Activated T-helper 1 cell treated with anti-CD3 and anti-CD28 coated beads, Interleukin-12 subunit alpha, Interleukin-12 subunit beta, Interleukin-2, Interleukin-4 antibody, amounts not matched to agents 30 ng/mL and 10 ng/mL and 1 ng/mL, durations not matched to agents 14 hours and 24 hours and 36 hours (primary cell): ENCODE results near the gene RANGRF. TPM values are rescaled to one million over a fixed set of nuclear protein-coding genes. Genes with fewer than 3 reads are reported as not detected.

Experiments
- DNase-seq: peaks from one replicate; pipeline ENCODE4 v3.0.0; 2021; ENCODE audit warnings: low spot score
- H3K27ac Mint-ChIP-seq: one replicate; pipeline ENCODE4 v1.8.0; 2021; ENCODE audit warnings: mild to moderate bottlenecking, mixed read lengths
- H3K27me3 Mint-ChIP-seq: one replicate; pipeline ENCODE4 v1.8.0; 2022; ENCODE audit warnings: mild to moderate bottlenecking, moderate library complexity, mixed read lengths; ENCODE audit not compliant: insufficient read depth
- H3K36me3 Mint-ChIP-seq: one replicate; pipeline ENCODE4 v1.8.0; 2021; ENCODE audit warnings: low read depth, mixed read lengths
- H3K4me1 Mint-ChIP-seq: one replicate; pipeline ENCODE4 v1.8.0; 2021; ENCODE audit warnings: low read depth, mixed read lengths
- H3K4me3 Mint-ChIP-seq: one replicate; pipeline ENCODE4 v1.8.0; 2021; ENCODE audit warnings: mild to moderate bottlenecking, moderate library complexity, mixed read lengths
- H3K9me3 Mint-ChIP-seq: one replicate; pipeline ENCODE4 v1.8.0; 2021; ENCODE audit warnings: mixed read lengths
- intact Hi-C: fragments of 100-400 bp; cut with micrococcal nuclease; formaldehyde crosslinking; loops from one replicate; pipeline ENCODE4 v1.15.1; 2024
- total RNA-seq: library from RNA; stranded (reverse); gene quantifications from 2 replicates; pipeline ENCODE4 v1.2.3, GENCODE V29; 2022

Gene RANGRF
- total RNA-seq, 1 donor from 2014 or later = 52.9 TPM

DNA sequence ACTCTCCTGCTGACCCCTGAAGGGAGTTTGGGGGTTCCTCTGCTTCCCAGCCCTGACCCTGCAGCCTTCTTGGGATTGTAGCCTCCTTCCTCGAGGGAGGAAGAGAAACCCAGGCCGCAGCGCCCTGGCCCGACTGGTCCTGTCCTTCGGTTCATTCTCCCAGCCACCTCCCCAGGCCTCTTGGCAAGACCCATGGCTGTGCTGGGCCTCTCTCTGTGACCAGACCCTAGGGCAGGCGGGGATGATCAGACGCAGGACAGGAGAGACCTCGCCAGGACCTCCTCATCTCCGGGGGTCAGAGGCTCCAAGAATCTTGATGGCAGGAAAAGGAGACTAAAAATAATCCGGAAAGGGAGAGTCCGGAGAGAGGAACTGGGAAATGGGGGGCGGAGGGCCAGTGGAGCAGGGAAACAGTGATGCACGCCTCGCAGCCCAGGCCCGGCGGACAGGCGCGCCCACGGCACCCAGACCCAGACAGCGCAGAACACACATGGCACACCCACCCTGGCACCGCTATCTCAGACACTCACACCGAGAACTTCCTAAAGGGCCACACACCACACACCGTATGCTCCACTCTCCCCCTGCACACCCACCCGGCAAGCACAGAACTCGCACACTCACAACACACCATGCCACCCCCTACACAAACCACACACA lies 22.8 kb downstream of the RANGRF start:
- Mint-ChIP-seq H3K4me1 (no peaks in the 10 kb centered on the region), H3K4me3 (no peak overlapping the region)
- intact Hi-C loops = no loop called here

DNA sequence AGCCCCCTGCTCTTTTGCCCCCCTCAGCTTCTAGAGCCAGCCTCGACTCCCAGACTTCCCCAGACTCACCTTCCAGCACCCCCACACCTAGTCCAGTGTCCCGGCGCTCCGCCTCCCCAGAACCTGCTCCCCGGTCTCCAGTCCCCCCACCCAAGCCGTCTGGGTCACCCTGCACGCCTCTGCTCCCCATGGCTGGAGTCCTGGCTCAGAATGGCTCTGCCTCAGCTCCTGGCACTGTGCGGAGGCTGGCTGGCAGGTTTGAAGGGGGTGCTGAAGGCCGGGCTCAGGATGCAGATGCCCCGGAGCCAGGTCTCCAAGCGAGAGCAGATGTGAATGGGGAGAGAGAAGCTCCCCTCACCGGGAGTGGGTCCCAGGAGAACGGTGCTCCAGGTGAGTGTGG lies 23.8 kb downstream of the RANGRF start:
- no peaks in the 10 kb centered on the region for H3K4me1 Mint-ChIP-seq
- no peak overlapping the region for H3K27ac Mint-ChIP-seq
- DNase-seq = no peak
- no peak overlapping the region for H3K4me3 Mint-ChIP-seq
- intact Hi-C loops = no loop called here
- H3K9me3 Mint-ChIP-seq = no peaks in the 10 kb centered on the region
- no peaks in the 10 kb centered on the region for H3K36me3 Mint-ChIP-seq
- H3K27me3 Mint-ChIP-seq = peaks cover 7% of the 10 kb centered on the region

More for the DNA sequence above, 22.8 kb downstream of the RANGRF start:
- DNase-seq = no peak
- Mint-ChIP-seq H3K27ac (no peak overlapping the region), H3K36me3 (no peaks in the 10 kb centered on the region), H3K27me3 (peaks cover 8% of the 10 kb centered on the region), H3K9me3 (no peaks in the 10 kb centered on the region)

DNA sequence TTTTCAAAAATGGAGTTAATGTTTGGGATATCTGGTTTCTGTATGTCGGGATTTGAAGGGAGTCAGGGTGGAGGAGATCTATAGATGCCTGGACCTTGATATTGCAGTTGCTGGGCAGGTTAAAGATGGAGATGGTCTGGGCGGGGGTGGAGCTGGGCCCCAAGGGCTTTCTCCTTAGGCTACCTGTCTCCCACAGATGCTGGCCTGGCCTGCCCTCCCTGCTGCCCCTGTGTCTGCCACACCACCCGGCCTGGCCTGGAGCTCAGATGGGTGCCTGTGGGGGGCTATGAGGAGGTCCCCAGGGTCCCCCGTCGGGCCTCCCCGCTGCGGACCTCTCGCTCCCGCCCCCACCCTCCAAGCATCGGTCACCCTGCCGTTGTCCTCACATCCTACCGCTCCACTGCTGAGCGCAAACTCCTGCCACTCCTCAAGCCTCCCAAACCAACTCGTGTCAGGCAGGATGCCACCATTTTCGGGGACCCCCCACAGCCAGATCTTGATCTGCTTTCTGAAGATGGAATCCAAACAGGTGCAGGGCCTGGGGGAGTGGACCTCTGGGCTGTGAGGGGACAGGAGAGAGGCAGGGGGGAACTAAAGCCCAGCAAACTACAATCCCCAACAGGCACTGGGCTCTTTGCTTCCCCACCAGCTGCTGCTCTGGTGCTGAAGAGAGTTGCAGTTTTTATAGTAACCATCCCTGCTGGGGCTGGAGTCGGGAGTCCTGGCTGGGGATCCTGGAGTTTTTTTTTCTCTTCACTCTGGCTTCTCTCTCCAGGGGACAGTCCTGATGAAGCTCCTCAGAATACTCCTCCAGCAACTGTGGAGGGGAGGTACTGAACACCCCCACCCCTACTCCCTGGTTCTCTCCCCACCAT lies 24.5 kb downstream of the RANGRF start:
- H3K4me3 Mint-ChIP-seq = no peak overlapping the region
- H3K9me3 Mint-ChIP-seq = no peaks in the 10 kb centered on the region
- H3K4me1 Mint-ChIP-seq = no peaks in the 10 kb centered on the region
- H3K27ac Mint-ChIP-seq = no peak overlapping the region
- H3K36me3 Mint-ChIP-seq = no peaks in the 10 kb centered on the region
- intact Hi-C loops = no loop called here
- H3K27me3 Mint-ChIP-seq = peaks cover 7% of the 10 kb centered on the region
- DNase-seq = no peak

DNA sequence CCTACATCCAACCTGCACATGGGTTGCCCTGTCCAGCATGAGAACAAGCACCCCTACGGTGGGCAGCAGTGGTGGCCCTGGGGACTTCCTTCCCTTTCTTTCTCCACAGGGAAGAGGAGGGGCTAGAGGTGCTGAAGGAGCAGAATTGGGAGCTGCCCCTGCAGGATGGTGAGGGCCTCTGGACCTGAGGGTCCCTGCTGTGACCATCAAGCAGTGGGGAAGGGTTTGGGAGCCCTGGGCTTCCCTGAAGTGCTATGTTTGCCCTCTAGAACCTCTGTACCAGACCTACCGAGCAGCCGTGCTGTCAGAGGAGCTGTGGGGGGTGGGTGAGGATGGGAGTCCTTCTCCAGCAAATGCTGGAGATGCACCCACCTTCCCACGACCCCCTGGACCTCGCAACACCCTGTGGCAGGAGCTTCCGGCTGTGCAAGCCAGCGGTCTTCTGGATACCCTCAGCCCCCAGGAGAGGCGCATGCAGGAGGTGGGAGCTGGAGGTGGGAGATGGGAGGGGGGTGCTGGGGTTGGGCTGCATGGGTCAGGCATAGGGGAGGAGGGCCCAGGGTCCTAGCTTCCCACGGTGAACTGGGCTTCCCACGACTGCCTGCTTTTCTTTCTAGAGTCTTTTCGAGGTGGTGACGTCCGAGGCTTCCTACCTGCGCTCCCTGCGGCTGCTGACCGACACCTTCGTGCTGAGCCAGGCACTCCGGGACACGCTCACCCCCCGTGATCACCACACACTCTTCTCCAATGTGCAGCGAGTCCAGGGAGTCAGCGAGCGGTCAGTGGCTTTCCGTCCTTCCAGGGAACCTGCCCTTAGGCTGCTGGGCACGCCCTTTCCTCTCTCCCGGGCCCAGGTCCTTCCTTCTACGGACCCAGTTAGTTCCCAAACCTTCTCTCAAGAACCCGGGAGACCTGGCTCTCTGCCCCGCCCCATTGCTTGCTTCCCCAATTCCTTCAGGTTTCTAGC lies 26.6 kb downstream of the RANGRF start:
- intact Hi-C loops = no loop called here
- H3K4me1 Mint-ChIP-seq = no peaks in the 10 kb centered on the region
- no peak overlapping the region for H3K27ac Mint-ChIP-seq
- peaks cover 7% of the 10 kb centered on the region for H3K27me3 Mint-ChIP-seq
- H3K9me3 Mint-ChIP-seq = no peaks in the 10 kb centered on the region
- no peak for DNase-seq
- no peaks in the 10 kb centered on the region for H3K36me3 Mint-ChIP-seq
- no peak overlapping the region for H3K4me3 Mint-ChIP-seq

DNA sequence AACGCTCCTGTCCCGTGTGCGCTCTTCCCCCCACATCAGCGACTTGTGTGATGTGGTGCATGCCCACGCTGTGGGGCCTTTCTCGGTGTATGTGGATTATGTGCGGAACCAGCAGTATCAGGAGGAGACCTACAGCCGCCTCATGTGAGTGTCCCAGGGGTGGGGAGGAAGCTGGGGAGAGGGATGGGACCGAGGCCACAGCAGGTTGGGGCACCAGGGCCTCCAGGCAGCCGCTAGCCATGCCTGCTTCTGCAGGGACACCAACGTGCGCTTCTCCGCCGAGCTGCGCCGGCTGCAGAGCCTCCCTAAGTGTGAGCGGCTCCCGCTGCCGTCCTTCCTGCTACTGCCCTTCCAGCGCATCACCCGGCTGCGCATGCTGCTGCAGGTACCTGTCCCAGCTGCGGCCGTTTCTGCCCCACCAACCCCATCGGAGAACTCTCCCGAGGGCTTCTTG lies 27.3 kb downstream of the RANGRF start:
- H3K9me3 Mint-ChIP-seq = no peaks in the 10 kb centered on the region
- no peak overlapping the region for H3K4me3 Mint-ChIP-seq
- H3K27me3 Mint-ChIP-seq = peaks cover 9% of the 10 kb centered on the region
- H3K36me3 Mint-ChIP-seq = no peaks in the 10 kb centered on the region
- no peaks in the 10 kb centered on the region for H3K4me1 Mint-ChIP-seq
- intact Hi-C loops = no loop called here
- no peak for DNase-seq
- no peak overlapping the region for H3K27ac Mint-ChIP-seq

- no peaks in the 10 kb centered on the region for H3K36me3 Mint-ChIP-seq
These were observed 29.8 kb downstream of the RANGRF start for GRCh38 chr17:8318010-8318935.

GRCh38 chr17:8320262-8320661 lies 31.8 kb downstream of the RANGRF start:
- intact Hi-C loops = no loop called here
- H3K9me3 Mint-ChIP-seq = no peaks in the 10 kb centered on the region
- no peak for DNase-seq
- peaks cover 9% of the 10 kb centered on the region for H3K27me3 Mint-ChIP-seq
- no peak overlapping the region for H3K27ac Mint-ChIP-seq
- H3K4me3 Mint-ChIP-seq = no peak overlapping the region
- no peaks in the 10 kb centered on the region for H3K36me3 Mint-ChIP-seq
- H3K4me1 Mint-ChIP-seq = no peaks in the 10 kb centered on the region

More at GRCh38 chr17:8318010-8318935, 29.8 kb downstream of the RANGRF start:
- Mint-ChIP-seq H3K27ac (no peak overlapping the region), H3K27me3 (peaks cover 7% of the 10 kb centered on the region), H3K9me3 (no peaks in the 10 kb centered on the region), H3K4me3 (no peak overlapping the region), H3K4me1 (no peaks in the 10 kb centered on the region)
- DNase-seq = no peak
- intact Hi-C loops = no loop called here

DNA sequence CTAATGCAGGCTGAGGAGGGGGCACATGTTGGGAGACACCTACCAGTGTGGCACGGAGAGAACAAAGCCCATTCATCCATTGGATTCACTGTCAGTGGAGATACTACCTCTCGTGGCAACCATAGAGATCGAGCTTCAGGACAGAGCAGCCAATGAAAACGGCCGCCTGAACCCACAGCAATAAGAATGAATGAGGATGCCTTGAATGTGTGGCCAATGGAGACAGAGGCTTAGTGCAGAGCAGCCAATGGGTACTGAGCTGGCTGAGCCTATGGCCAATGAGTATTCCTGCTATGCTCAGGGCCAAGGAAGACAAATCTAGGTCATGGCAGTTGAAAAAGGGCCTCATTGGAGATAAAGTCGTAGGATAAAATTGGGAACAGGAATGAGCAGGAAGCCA lies 32.5 kb downstream of the RANGRF start:
- no peaks in the 10 kb centered on the region for H3K9me3 Mint-ChIP-seq
- intact Hi-C loops = no loop called here
- DNase-seq = no peak
- H3K4me1 Mint-ChIP-seq = peaks cover 3% of the 10 kb centered on the region
- no peak overlapping the region for H3K4me3 Mint-ChIP-seq
- no peaks in the 10 kb centered on the region for H3K36me3 Mint-ChIP-seq
- H3K27me3 Mint-ChIP-seq = peaks cover 16% of the 10 kb centered on the region
- no peak overlapping the region for H3K27ac Mint-ChIP-seq

DNA sequence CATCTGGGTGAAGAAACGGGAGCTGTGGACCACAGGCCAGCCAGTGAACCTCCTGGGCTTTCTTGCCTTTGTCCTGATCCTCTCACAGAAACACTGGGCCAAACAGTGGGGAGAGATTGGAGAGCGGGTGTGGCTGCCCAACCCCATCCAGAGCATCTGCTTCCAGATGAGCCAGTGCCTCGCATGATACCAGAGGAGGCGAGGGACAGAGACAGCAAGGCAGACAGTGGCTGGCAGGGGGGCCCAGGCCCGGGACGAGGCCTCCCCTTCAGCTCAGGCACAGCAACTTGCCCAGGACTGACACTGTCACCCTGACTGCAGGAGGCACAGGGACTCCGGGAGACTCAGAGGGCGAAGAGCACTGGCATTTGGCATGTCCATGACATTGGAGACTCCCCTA lies 33.6 kb downstream of the RANGRF start:
- no peaks in the 10 kb centered on the region for H3K9me3 Mint-ChIP-seq
- no peaks in the 10 kb centered on the region for H3K36me3 Mint-ChIP-seq
- H3K4me1 Mint-ChIP-seq = peaks cover 10% of the 10 kb centered on the region
- intact Hi-C loops = no loop called here
- DNase-seq = no peak
- H3K4me3 Mint-ChIP-seq = no peak overlapping the region
- H3K27me3 Mint-ChIP-seq = peaks cover 25% of the 10 kb centered on the region
- H3K27ac Mint-ChIP-seq = no peak overlapping the region

GRCh38 chr17:8324132-8324531 lies 35.7 kb downstream of the RANGRF start:
- no peaks in the 10 kb centered on the region for H3K9me3 Mint-ChIP-seq
- DNase-seq = no peak
- H3K27ac Mint-ChIP-seq = no peak overlapping the region
- H3K36me3 Mint-ChIP-seq = peaks cover 2% of the 10 kb centered on the region
- peaks cover 10% of the 10 kb centered on the region for H3K4me1 Mint-ChIP-seq
- no peak overlapping the region for H3K4me3 Mint-ChIP-seq
- intact Hi-C loops = no loop called here
- H3K27me3 Mint-ChIP-seq = peaks cover 32% of the 10 kb centered on the region

- no peak for DNase-seq
- Mint-ChIP-seq H3K27me3 (peaks cover 34% of the 10 kb centered on the region), H3K9me3 (no peaks in the 10 kb centered on the region), H3K27ac (no peak overlapping the region), H3K4me1 (peaks cover 10% of the 10 kb centered on the region), H3K36me3 (peaks cover 2% of the 10 kb centered on the region), H3K4me3 (no peak overlapping the region)
- intact Hi-C loops = no loop called here
These were observed 36.5 kb downstream of the RANGRF start for GRCh38 chr17:8324923-8325322.
